OCI-LY1 (cell line): ENCODE results near the gene CHCHD1.
A peak's percentile ranks its signal among the peaks of the same experiment; 100 is the strongest.

Source experiments
- H2AFZ ChIP-seq: fragments of 200-600 bp; sonication (generic), shearing (Covaris generic); 2 replicates; pipeline ENCODE4 v1.6.0; 2014; ENCODE audit warnings: antibody characterized with exemption, mild to moderate bottlenecking, low read length
- H3F3A ChIP-seq: fragments of 200-600 bp; sonication (generic), shearing (Covaris generic); 2 replicates; pipeline ENCODE4 v1.6.0; 2014; ENCODE audit warnings: mild to moderate bottlenecking, antibody characterized with exemption, low read length, moderate library complexity; ENCODE audit not compliant: insufficient read depth
- H3K27ac ChIP-seq: fragments of 200-600 bp; sonication (generic); 2 replicates; pipeline ENCODE4 v1.5.1; 2014; ENCODE audit warnings: low read length, mixed run types, mild to moderate bottlenecking, low read depth; ENCODE audit not compliant: poor library complexity, severe bottlenecking
- H3K27me3 ChIP-seq: fragments of 200-600 bp; sonication (generic); 2 replicates; pipeline ENCODE4 v1.6.0; 2014; ENCODE audit warnings: antibody characterized with exemption, mild to moderate bottlenecking, low read length, moderate library complexity; ENCODE audit not compliant: insufficient read depth
- H3K36me3 ChIP-seq: fragments of 200-600 bp; sonication (generic); 2 replicates; pipeline ENCODE4 v1.6.1; 2014; ENCODE audit warnings: mild to moderate bottlenecking, antibody characterized with exemption, low read length, moderate library complexity, mixed read lengths; ENCODE audit not compliant: insufficient read depth
- H3K4me1 ChIP-seq: fragments of 200-600 bp; sonication (generic); 2 replicates; pipeline ENCODE4 v1.5.1; 2014; ENCODE audit warnings: mild to moderate bottlenecking, low read length, moderate library complexity; ENCODE audit not compliant: insufficient read depth, severe bottlenecking
- H3K4me2 ChIP-seq: fragments of 200-600 bp; sonication (generic), shearing (Covaris generic); 2 replicates; pipeline ENCODE4 v1.6.1; 2014; ENCODE audit warnings: low read length
- H3K4me3 ChIP-seq: fragments of 200-600 bp; sonication (generic); 2 replicates; pipeline ENCODE4 v1.5.1; 2014; ENCODE audit warnings: low read length, low read depth, mild to moderate bottlenecking, mixed read lengths; ENCODE audit not compliant: poor library complexity, severe bottlenecking
- H3K79me2 ChIP-seq: fragments of 200-600 bp; shearing (Covaris generic); 2 replicates; pipeline ENCODE4 v1.6.1; 2016; ENCODE audit warnings: mixed run types, low read length, mixed read lengths; ENCODE audit not compliant: insufficient read depth
- H3K9ac ChIP-seq: fragments of 200-600 bp; sonication (generic), shearing (Covaris generic); 2 replicates; pipeline ENCODE4 v1.6.1; 2014; ENCODE audit warnings: mild to moderate bottlenecking, low read length, mixed read lengths
- H3K9me2 ChIP-seq: fragments of 200-600 bp; sonication (generic), shearing (Covaris generic); 2 replicates; pipeline ENCODE4 v1.6.1; 2014; ENCODE audit warnings: low read depth, mild to moderate bottlenecking, low read length, mixed read lengths
- H3K9me3 ChIP-seq: fragments of 200-600 bp; shearing (Covaris generic); 2 replicates; pipeline ENCODE4 v1.6.1; 2014; ENCODE audit warnings: low read length, mixed read lengths
- H4K20me1 ChIP-seq: fragments of 200-600 bp; sonication (generic), shearing (Covaris generic); 2 replicates; pipeline ENCODE4 v1.6.0; 2016; ENCODE audit warnings: mild to moderate bottlenecking, low read length; ENCODE audit not compliant: insufficient read depth
- CTCF ChIP-seq: fragments of 200-600 bp; sonication (generic), shearing (Covaris generic); IDR thresholded peaks from 2 replicates; pipeline ENCODE4 v1.5.1; 2017; ENCODE audit warnings: mild to moderate bottlenecking, antibody characterized with exemption, low read length, moderate library complexity, mixed read lengths
- EZH2 ChIP-seq: fragments of 200-600 bp; sonication (generic), shearing (Covaris generic); IDR thresholded peaks from 2 replicates; pipeline ENCODE4 v1.8.0; 2017; ENCODE audit warnings: borderline replicate concordance, mixed run types, mild to moderate bottlenecking, antibody characterized with exemption, low read length, moderate library complexity, mixed read lengths

The CHCHD1 gene

GRCh38 chr10:73810358-73810734 lies 28.5 kb downstream of the CHCHD1 start:
- Histone ChIP-seq H3K4me3 (peak overlapping the region; percentile 88), H3K9ac (peak overlapping the region; percentile 86), H3K27ac (no peak overlapping the region), H3K4me1 (peaks cover 8% of the 10 kb centered on the region), H3K9me2 (no peaks in the 10 kb centered on the region), H3K36me3 (peaks cover 41% of the 10 kb centered on the region), H3K79me2 (no peaks in the 10 kb centered on the region), H4K20me1 (no peaks in the 10 kb centered on the region), H3F3A (no peaks in the 10 kb centered on the region), H3K4me2 (peak overlapping the region; percentile 72), H3K9me3 (no peaks in the 10 kb centered on the region), H3K27me3 (no peaks in the 10 kb centered on the region), H2AFZ (no peak overlapping the region)
- TF ChIP-seq EZH2 (no peak), CTCF (no peak)

- Histone ChIP-seq H3K9me3 (no peaks in the 10 kb centered on the region), H3K79me2 (no peaks in the 10 kb centered on the region), H3K9ac (peak overlapping the region; percentile 86), H3K27me3 (no peaks in the 10 kb centered on the region), H3K9me2 (no peaks in the 10 kb centered on the region), H3K4me1 (peaks cover 8% of the 10 kb centered on the region), H4K20me1 (no peaks in the 10 kb centered on the region), H3K4me3 (peak overlapping the region; percentile 88), H3K36me3 (peaks cover 41% of the 10 kb centered on the region), H3K4me2 (peak overlapping the region; percentile 72), H3K27ac (no peak overlapping the region), H2AFZ (no peak overlapping the region), H3F3A (no peaks in the 10 kb centered on the region)
- TF ChIP-seq EZH2 (no peak), CTCF (no peak)
Observed at GRCh38 chr10:73810735-73811465, 29.1 kb downstream of the CHCHD1 start.

- TF ChIP-seq CTCF (no peak), EZH2 (no peak)
- H4K20me1 ChIP-seq = no peaks in the 10 kb centered on the region
- no peak overlapping the region for H3K27ac ChIP-seq
- no peak overlapping the region for H3K4me3 ChIP-seq
- H2AFZ ChIP-seq = no peak overlapping the region
- H3K27me3 ChIP-seq = no peaks in the 10 kb centered on the region
- no peak overlapping the region for H3K4me2 ChIP-seq
- no peaks in the 10 kb centered on the region for H3K9me2 ChIP-seq
- no peak overlapping the region for H3K9ac ChIP-seq
- H3K9me3 ChIP-seq = no peaks in the 10 kb centered on the region
- peaks cover 8% of the 10 kb centered on the region for H3K4me1 ChIP-seq
- H3K36me3 ChIP-seq = peaks cover 36% of the 10 kb centered on the region; the same call in 1 of the 2 replicates
- H3F3A ChIP-seq = no peaks in the 10 kb centered on the region
- H3K79me2 ChIP-seq = no peaks in the 10 kb centered on the region
Observed at GRCh38 chr10:73812657-73813056, 30.8 kb downstream of the CHCHD1 start.
